HEK293 (cell line): Measurements from ENCODE around the gene KATNAL1.

Source experiments
- CTCF ChIA-PET: fragments of 350-600 bp; formaldehyde crosslinking; extraction: SDS; loops from one replicate; lab custom pipeline; 2021; ENCODE audit warnings: antibody characterized with exemption; lab: Yijun Ruan, JAX
- POLR2A ChIA-PET: fragments of 300-600 bp; formaldehyde crosslinking; extraction: SDS; loops from one replicate; lab custom pipeline; 2020; ENCODE audit warnings: antibody characterized with exemption, inconsistent platforms; lab: Yijun Ruan, JAX
- H3K27ac ChIP-seq: fragments of 200-500 bp; sonication (Bioruptor generic); 2 replicates; pipeline ENCODE4 v1.5.1; 2014; ENCODE audit warnings: low read depth, low read length, control low read depth, inconsistent platforms; ENCODE audit errors: extremely low read depth
- H3K36me3 ChIP-seq, 2 experiments: fragments of 200-500 bp in 1 of 2; sonication (Bioruptor generic) in 1 of 2; 1 replicate in 1 of 2; 2 replicates in 1 of 2; pipeline ENCODE4 v1.5.1; 2014 to 2017; ENCODE audit warnings: inconsistent platforms in 2 of 2, low read length in 2 of 2; ENCODE audit not compliant: control insufficient read depth in 2 of 2, insufficient read depth in 1 of 2
- H3K4me1 ChIP-seq: fragments of 200-500 bp; sonication (Bioruptor generic); 2 replicates; pipeline ENCODE4 v1.5.1; 2014; ENCODE audit warnings: mild to moderate bottlenecking, low read length, inconsistent platforms; ENCODE audit not compliant: control insufficient read depth, insufficient read depth
- H3K4me3 ChIP-seq: 2 replicates; pipeline ENCODE4 v1.5.1; 2011; ENCODE audit warnings: low read depth, mild to moderate bottlenecking, control low read depth, low read length, moderate library complexity
- H3K9me3 ChIP-seq: fragments of 200-500 bp; sonication (Bioruptor generic); 2 replicates; pipeline ENCODE4 v1.5.1; 2014; ENCODE audit warnings: low read depth, low read length, inconsistent platforms; ENCODE audit not compliant: control insufficient read depth, insufficient read depth
- EGR2 ChIP-seq: fragments of 450-650 bp; formaldehyde crosslinking; IDR thresholded peaks from 2 replicates; pipeline ENCODE4 v1.5.1; 2016; ENCODE audit warnings: low read depth, missing biosample characterization, missing genetic modification characterization
- GLI2 ChIP-seq: fragments of 450-650 bp; formaldehyde crosslinking; IDR thresholded peaks from 2 replicates; pipeline ENCODE4; 2017; ENCODE audit warnings: missing biosample characterization, missing genetic modification characterization, low read depth, borderline replicate concordance
- GLIS2 ChIP-seq: fragments of 450-650 bp; formaldehyde crosslinking; IDR thresholded peaks from 2 replicates; pipeline ENCODE4 v1.5.1; 2016; ENCODE audit warnings: missing biosample characterization, missing genetic modification characterization
- KLF9 ChIP-seq: fragments of 450-650 bp; formaldehyde crosslinking; IDR thresholded peaks from 2 replicates; pipeline ENCODE4 v1.5.1; 2016; ENCODE audit warnings: missing biosample characterization, missing genetic modification characterization, low read depth
- MYNN ChIP-seq: fragments of 450-650 bp; formaldehyde crosslinking; IDR thresholded peaks from 2 replicates; pipeline ENCODE4 v1.5.1; 2016; ENCODE audit warnings: missing biosample characterization, missing genetic modification characterization, borderline replicate concordance
- PRDM1 ChIP-seq: fragments of 450-650 bp; formaldehyde crosslinking; IDR thresholded peaks from 2 replicates; pipeline ENCODE4; 2016; ENCODE audit warnings: missing biosample characterization, missing genetic modification characterization
- REPIN1 ChIP-seq: fragments of 450-650 bp; formaldehyde crosslinking; IDR thresholded peaks from 2 replicates; pipeline ENCODE4 v1.5.1; 2017; ENCODE audit warnings: missing biosample characterization, missing genetic modification characterization, low read depth
- ZBTB10 ChIP-seq: fragments of 450-650 bp; formaldehyde crosslinking; IDR thresholded peaks from 2 replicates; pipeline ENCODE4 v1.5.1; 2016; ENCODE audit warnings: missing biosample characterization, missing genetic modification characterization
- ZBTB17 ChIP-seq: fragments of 450-650 bp; formaldehyde crosslinking; IDR thresholded peaks from 2 replicates; pipeline ENCODE4 v1.5.1; 2016; ENCODE audit warnings: missing biosample characterization, missing genetic modification characterization
- ZBTB21 ChIP-seq: fragments of 450-650 bp; formaldehyde crosslinking; IDR thresholded peaks from 2 replicates; pipeline ENCODE4 v1.5.1; 2017; ENCODE audit warnings: missing biosample characterization, missing genetic modification characterization
- ZBTB7A ChIP-seq: fragments of 450-650 bp; formaldehyde crosslinking; IDR thresholded peaks from 2 replicates; pipeline ENCODE4 v1.5.1; 2016; ENCODE audit warnings: low read depth, missing biosample characterization, missing genetic modification characterization
- ZNF114 ChIP-seq: fragments of 450-650 bp; formaldehyde crosslinking; IDR thresholded peaks from 2 replicates; pipeline ENCODE4 v1.5.0; 2017; ENCODE audit warnings: missing biosample characterization, missing genetic modification characterization
- ZNF133 ChIP-seq: fragments of 450-650 bp; formaldehyde crosslinking; IDR thresholded peaks from 2 replicates; pipeline ENCODE4 v1.5.1; 2016; ENCODE audit warnings: missing biosample characterization, missing genetic modification characterization
- ZNF146 ChIP-seq: fragments of 450-650 bp; formaldehyde crosslinking; IDR thresholded peaks from 2 replicates; pipeline ENCODE4 v1.5.1; 2016; ENCODE audit warnings: missing biosample characterization, missing genetic modification characterization
- ZNF148 ChIP-seq: fragments of 450-650 bp; formaldehyde crosslinking; IDR thresholded peaks from 2 replicates; pipeline ENCODE4 v1.5.0; 2017; ENCODE audit warnings: missing biosample characterization, missing genetic modification characterization, borderline replicate concordance
- ZNF157 ChIP-seq: fragments of 450-650 bp; formaldehyde crosslinking; IDR thresholded peaks from 2 replicates; pipeline ENCODE4 v1.5.1; 2016; ENCODE audit warnings: missing biosample characterization, missing genetic modification characterization
- ZNF239 ChIP-seq: fragments of 450-650 bp; formaldehyde crosslinking; IDR thresholded peaks from 2 replicates; pipeline ENCODE4 v1.5.1; 2016; ENCODE audit warnings: missing biosample characterization, missing genetic modification characterization
- ZNF26 ChIP-seq: fragments of 450-650 bp; formaldehyde crosslinking; IDR thresholded peaks from 2 replicates; pipeline ENCODE4 v1.5.1; 2016; ENCODE audit warnings: missing biosample characterization, missing genetic modification characterization
- ZNF274 ChIP-seq, 2 experiments: fragments of 200-500 bp in 1 of 2; fragments of 450-650 bp in 1 of 2; sonication (Bioruptor generic) in 1 of 2; formaldehyde crosslinking in 1 of 2; IDR thresholded peaks; 2 replicates each; pipeline versions ENCODE4 v1.5.1 to v1.6.1; 2014 to 2016; ENCODE audit warnings: borderline replicate concordance in 1 of 2, inconsistent platforms in 1 of 2, low read length in 1 of 2, missing biosample characterization in 1 of 2, missing genetic modification characterization in 1 of 2
- ZNF311 ChIP-seq: fragments of 450-650 bp; formaldehyde crosslinking; IDR thresholded peaks from 2 replicates; pipeline ENCODE4 v1.5.1; 2017; ENCODE audit warnings: missing biosample characterization, missing genetic modification characterization, borderline replicate concordance
- ZNF404 ChIP-seq: fragments of 450-650 bp; formaldehyde crosslinking; IDR thresholded peaks from 2 replicates; pipeline ENCODE4 v1.5.1; 2017; ENCODE audit warnings: missing biosample characterization, missing genetic modification characterization
- ZNF530 ChIP-seq: fragments of 450-650 bp; formaldehyde crosslinking; IDR thresholded peaks from 2 replicates; pipeline ENCODE4 v1.5.1; 2016; ENCODE audit warnings: low read depth, missing biosample characterization, missing genetic modification characterization
- ZNF548 ChIP-seq: fragments of 450-650 bp; formaldehyde crosslinking; IDR thresholded peaks from 2 replicates; pipeline ENCODE4 v1.5.1; 2016; ENCODE audit warnings: missing biosample characterization, missing genetic modification characterization
- ZNF560 ChIP-seq: fragments of 450-650 bp; formaldehyde crosslinking; IDR thresholded peaks from 2 replicates; pipeline ENCODE4 v1.5.1; 2017; ENCODE audit warnings: missing biosample characterization, missing genetic modification characterization, borderline replicate concordance
- ZNF777 ChIP-seq: fragments of 450-650 bp; formaldehyde crosslinking; IDR thresholded peaks from 2 replicates; pipeline ENCODE4 v1.5.1; 2017; ENCODE audit warnings: missing biosample characterization, missing genetic modification characterization, borderline replicate concordance
- ZSCAN4 ChIP-seq: fragments of 450-650 bp; formaldehyde crosslinking; IDR thresholded peaks from 2 replicates; pipeline ENCODE4 v1.5.1; 2017; ENCODE audit warnings: missing biosample characterization, missing genetic modification characterization

The KATNAL1 gene

GRCh38 chr13:30169442-30169841 lies 137.9 kb downstream of the KATNAL1 start:
- H3K4me3 ChIP-seq: no peak overlapping the region
- TF ChIP-seq GLIS2 (no peak), ZNF157 (tag by site-specific recombination) (no peak), ZNF239 (no peak), ZNF114 (tag by site-specific recombination) (no peak), GLI2 (tag by site-specific recombination) (no peak), MYNN (tag by site-specific recombination) (no peak), ZNF777 (tag by site-specific recombination) (no peak), EGR2 (tag by site-specific recombination) (no peak), ZBTB21 (tag by site-specific recombination) (no peak), PRDM1 (tag by site-specific recombination) (no peak), ZSCAN4 (tag by site-specific recombination) (no peak), KLF9 (tag by site-specific recombination) (no peak)
- TF ChIP-seq, all 188 proteins: peak for 0
- H3K36me3 ChIP-seq: no peaks in the 10 kb centered on the region
- no peak overlapping the region for H3K27ac ChIP-seq
- H3K9me3 ChIP-seq: no peaks in the 10 kb centered on the region
- H3K4me1 ChIP-seq: no peaks in the 10 kb centered on the region
- POLR2A ChIA-PET: no interaction called here
- CTCF ChIA-PET: interaction anchor here (1.6 kb wide), 1 partner anchor 37 kb away, joined by 4 read pairs; no protein-coding TSS in a partner anchor

GRCh38 chr13:30165796-30166195 lies 141.6 kb downstream of the KATNAL1 start:
- Histone ChIP-seq H3K27ac (no peak overlapping the region), H3K9me3 (no peaks in the 10 kb centered on the region), H3K4me1 (no peaks in the 10 kb centered on the region), H3K36me3 (no peaks in the 10 kb centered on the region), H3K4me3 (no peak overlapping the region)
- ChIA-PET CTCF (interaction anchor here (0.7 kb wide), 1 partner anchor 203 kb away, joined by 4 read pairs; no protein-coding TSS in a partner anchor), POLR2A (no interaction called here)
- no peak for TF ChIP-seq ZNF404
- no peak for TF ChIP-seq ZBTB10 (tag by site-specific recombination)
- no peak for TF ChIP-seq REPIN1 (tag by site-specific recombination)
- TF ChIP-seq ZNF548 (tag by site-specific recombination): no peak
- no peak for TF ChIP-seq ZBTB7A (tag by site-specific recombination)
- TF ChIP-seq ZNF148 (tag by site-specific recombination): no peak
- TF ChIP-seq ZNF530 (tag by site-specific recombination): no peak
- TF ChIP-seq ZNF274 (IDR thresholded peaks at IDR 0.05; ENCODE audit: low read length): no peak
- TF ChIP-seq ZNF274 (tag by site-specific recombination; IDR thresholded peaks at IDR 0.05; ENCODE audit: borderline replicate concordance): no peak
- TF ChIP-seq ZNF146 (tag by site-specific recombination): no peak
- no peak for TF ChIP-seq ZNF311
- no peak for TF ChIP-seq ZNF133
- TF ChIP-seq ZNF26 (tag by site-specific recombination): no peak
- no peak for TF ChIP-seq ZNF560
- no peak for TF ChIP-seq ZBTB17 (tag by site-specific recombination)
